Heart left ventricle (tissue), 16 donors: Measurements from ENCODE around the gene TMEM176A. TPM values are rescaled to one million over a fixed set of nuclear protein-coding genes. Genes with fewer than 3 reads are reported as not detected.

Source experiments
- ATAC-seq, 4 donors: fragments of 200-7000 bp; cut with Tn5 transposase; one replicate each; pipeline ENCODE4 v1.9.1; 2020 to 2022; ENCODE audit warnings: moderate library complexity in 4 of 4, mild to moderate bottlenecking in 3 of 4, moderate number of reproducible peaks in 1 of 4
- DNase-seq, 5 donors: peaks; one replicate each; pipeline ENCODE4 v3.0.0-alpha.2; 2020
- H3K27ac ChIP-seq, 12 donors: fragments of 200-600 bp; sonication (generic) in 4 of 12; one replicate each; pipeline versions ENCODE4 v1.5.0 to v1.8.0; 2016 to 2022; ENCODE audit warnings: mild to moderate bottlenecking in 2 of 12
- H3K27me3 ChIP-seq, 9 donors: fragments of 200-600 bp; sonication (generic) in 2 of 9; one replicate each; pipeline versions ENCODE4 v1.5.1 to v1.8.0; 2016 to 2022; ENCODE audit warnings: mild to moderate bottlenecking in 3 of 9
- H3K36me3 ChIP-seq, 9 donors: fragments of 200-600 bp; sonication (generic) in 2 of 9; one replicate each; pipeline versions ENCODE4 v1.5.0 to v1.8.0; 2018 to 2022; ENCODE audit warnings: mild to moderate bottlenecking in 2 of 9
- H3K4me1 ChIP-seq, 12 donors: fragments of 200-600 bp; sonication (generic) in 4 of 12; one replicate each; pipeline versions ENCODE4 v1.5.0 to v1.8.0; 2016 to 2022; ENCODE audit warnings: mild to moderate bottlenecking in 3 of 12
- H3K4me3 ChIP-seq, 12 donors: fragments of 200-600 bp; sonication (generic) in 4 of 12; one replicate each; pipeline versions ENCODE4 v1.5.0 to v1.8.0; 2017 to 2022; ENCODE audit warnings: mild to moderate bottlenecking in 9 of 12, moderate library complexity in 4 of 12
- H3K9me3 ChIP-seq, 12 donors: fragments of 200-600 bp; sonication (generic) in 4 of 12; one replicate each; pipeline versions ENCODE4 v1.5.0 to v1.8.0; 2016 to 2022; ENCODE audit warnings: mild to moderate bottlenecking in 1 of 12
- CTCF ChIP-seq, 12 donors: fragments of 200-600 bp; sonication (generic) in 4 of 12; IDR thresholded peaks; one replicate each; pipeline versions ENCODE4 v1.5.0 to v1.8.0; 2018 to 2022; ENCODE audit warnings: antibody characterized with exemption in 12 of 12, mild to moderate bottlenecking in 5 of 12
- POLR2A ChIP-seq, 2 donors: fragments of 450-650 bp; IDR thresholded peaks; one replicate each; pipeline ENCODE4 v1.6.1; 2017; ENCODE audit warnings: antibody characterized with exemption in 2 of 2, mild to moderate bottlenecking in 2 of 2, moderate library complexity in 2 of 2
- WGBS, 4 donors: extraction: QIAGEN DNeasy Blood & Tissue Kit in 2 of 4; methylation state at CpG; one replicate each; pipeline versions ENCODE4 v1.1.5 to v1.1.7; 2013 to 2018; 5-methylcytosine and 5-hydroxymethylcytosine counted together
- intact Hi-C, 10 donors: fragments of 100-400 bp; cut with DNase I; formaldehyde crosslinking; loops; one replicate each; pipeline versions ENCODE4 v1.11.1 to v1.14.2; 2022
- polyA plus RNA-seq, 2 donors: library from polyadenylated mRNA; stranded (reverse); fragments of 200-250 nt; gene quantifications; one replicate each; pipeline ENCODE4 v1.2.3, GENCODE V29; 2013
- total RNA-seq, 9 donors: library from RNA; depleted of rRNA in 2 of 9; stranded (reverse); fragments of >200 nt in 2 of 9; fragmentation: NEBNext Ultra II Directional in 3 of 9; extraction: Animal tissue kit (Norgen Biotek cat#: 25700) in 3 of 9; gene quantifications; one replicate each; pipeline versions ENCODE4 v1.1.0 to v1.2.4, GENCODE V29; 2016 to 2023
- donor health status: ischemic (EF 13 %, LVEDD 7.1; RV severe dilation, severe dysfunction).
- donor health status: healthy with polysubstance abuse.
- donor health status: DM: no; HTN: yes; CAD: no.
- donor health status: DM: no; HTN: no; CAD: no.
- donor health status: ischemic (EF 25% LVEDD 6.9; RV normal size, moderate dysfunction).
- donor health status: ischemic (EF 25% LVEDD 5.7; RV mildly dilated, moderate dysfunction).
- donor health status: healthy.
- donor health status: DM: yes; HTN: yes; CAD: no.
- donor health status: ischemic (EF 35%, LVEDD 5.7; RV mildly dilated, moderate dysfunction).
- donor health status: nonischemic (EF 11% LVEDD 7.7; RV severe dilation, severe dysfunction).
- donor health status: DM: yes; HTN: yes; CAD: no.
- donor health status: PGD.
- donor health status: ischemic (EF 29% LVEDD 5.4; RV normal size, mild dysfunction).
- donor health status: nonischemic (EF 23%, LVEDD 6.1; RV moderate dilation, normal function).

The TMEM176A gene
- total and polyA plus RNA-seq, 11 donors = 10.2 to 77.1 (median 29.7) TPM

- DNase-seq (peak in 3 of 5 donors; percentile 36 to 51 (median 45)), ATAC-seq (peak in 3 of 4 donors; percentile 38 to 56 (median 49))
- Histone ChIP-seq H3K27ac (peak overlapping the region in 9 of 12 donors; percentile 10 to 95 (median 67)), H3K4me3 (no peak overlapping the region), H3K9me3 (no peaks in the 10 kb centered on the region), H3K36me3 (no peaks in the 10 kb centered on the region), H3K27me3 (no peaks in the 10 kb centered on the region), H3K4me1 (peaks cover 4 to 77% (median 47%) of the 10 kb centered on the region in 12 donors)
- TF ChIP-seq CTCF (IDR thresholded peaks at IDR 0.05) = no peak
- no peak for TF ChIP-seq POLR2A (IDR thresholded peaks at IDR 0.05)
- intact Hi-C loops = loop anchor here in 8 of 10 donors (5.0 to 10.0 kb wide), 6 partner anchors 42 to 207 kb away; partner anchors contain the start of genes KCNH2 (in 1 of the 8) and NOS3 (in 1 of the 8)
- WGBS, 4 donors = 27 to 48% (median 37%) methylated on average over 4 of the region's 4 CpGs
Observed at GRCh38 chr7:150784954-150785353, 15.6 kb upstream of the TMEM176A start.

GRCh38 chr7:150787321-150788281 is 13.0 kb upstream of the TMEM176A start:
- Histone ChIP-seq H3K36me3 (peaks cover 0 to 7% (median 0%) of the 10 kb centered on the region in 9 donors), H3K27me3 (no peaks in the 10 kb centered on the region), H3K4me3 (peak overlapping the region in 1 of 12 donors; percentile 17), H3K4me1 (peaks cover 4 to 68% (median 49%) of the 10 kb centered on the region in 12 donors), H3K9me3 (no peaks in the 10 kb centered on the region), H3K27ac (peak overlapping the region; percentile 68 to 95 (median 82))
- 33 to 40% (median 36%) methylated on average over 10 of the region's 10 CpGs for WGBS, 4 donors
- intact Hi-C loops = loop anchor here in 6 of 10 donors (5.0 to 10.0 kb wide), 5 partner anchors 40 to 205 kb away; partner anchors contain the start of genes KCNH2 (in 1 of the 6) and NOS3 (in 1 of the 6)
- TF ChIP-seq CTCF (IDR thresholded peaks at IDR 0.05) (peak in 4 of 12 donors; percentile 9 to 21 (median 14)), POLR2A (IDR thresholded peaks at IDR 0.05) (no peak)
- DNase-seq = peak in 2 of 5 donors; percentile 45
- ATAC-seq = peak; percentile 36 to 58 (median 38)

- Histone ChIP-seq H3K9me3 (no peaks in the 10 kb centered on the region), H3K4me1 (peaks cover 4 to 68% (median 49%) of the 10 kb centered on the region in 12 donors), H3K36me3 (peaks cover 0 to 7% (median 0%) of the 10 kb centered on the region in 9 donors), H3K27me3 (no peaks in the 10 kb centered on the region), H3K4me3 (no peak overlapping the region), H3K27ac (peak overlapping the region; percentile 68 to 95 (median 82))
- peak; percentile 35 to 87 (median 54) for ATAC-seq
- intact Hi-C loops = loop anchor here in 6 of 10 donors (5.0 to 10.0 kb wide), 5 partner anchors 39 to 204 kb away; partner anchors contain the start of genes KCNH2 (in 1 of the 6) and NOS3 (in 1 of the 6)
- 60 to 66% (median 62%) methylated on average over 9 of the region's 9 CpGs for WGBS, 4 donors
- TF ChIP-seq POLR2A (IDR thresholded peaks at IDR 0.05) (no peak), CTCF (IDR thresholded peaks at IDR 0.05) (no peak)
- peak; percentile 70 to 83 (median 78) for DNase-seq
Observed at GRCh38 chr7:150788474-150789269, 11.9 kb upstream of the TMEM176A start.
